Ovary (tissue), 10 donors: Measurements from ENCODE around the gene NAPSA. TPM values are rescaled to one million over a fixed set of nuclear protein-coding genes. Genes with fewer than 3 reads are reported as not detected.

Experiments used
- DNase-seq, 5 donors: peaks; one replicate each; pipeline ENCODE4 v3.0.0-alpha.2; 2019 to 2020
- H3K27ac ChIP-seq, 2 donors: fragments of 200-600 bp; one replicate each; pipeline versions ENCODE4 v1.5.1 to v1.8.0; 2019 to 2022
- H3K27me3 ChIP-seq: fragments of 200-600 bp; one replicate; pipeline ENCODE4 v1.8.0; 2022
- H3K36me3 ChIP-seq: fragments of 200-600 bp; sonication (generic); one replicate; pipeline ENCODE4 v1.5.1; 2019
- H3K4me1 ChIP-seq: one replicate; pipeline ENCODE4 v1.8.1; 2013; ENCODE audit warnings: mild to moderate bottlenecking, moderate library complexity; ENCODE audit not compliant: insufficient read depth
- H3K4me3 ChIP-seq: fragments of 200-600 bp; sonication (generic); one replicate; pipeline ENCODE4 v1.5.1; 2017
- H3K9me3 ChIP-seq, 2 donors: fragments of 200-600 bp in 1 of 2; sonication (generic) in 1 of 2; one replicate each; pipeline versions ENCODE4 v1.5.1 to v1.8.1; 2013 to 2019; ENCODE audit warnings: mild to moderate bottlenecking in 1 of 2, moderate library complexity in 1 of 2
- CTCF ChIP-seq, 3 donors: fragments of 450-650 bp in 2 of 3; fragments of 200-600 bp in 1 of 3; IDR thresholded peaks; one replicate each; pipeline versions ENCODE4 v1.5.1 to v1.8.0; 2016 to 2022; ENCODE audit warnings: antibody characterized with exemption in 3 of 3, mild to moderate bottlenecking in 1 of 3
- EP300 ChIP-seq: sonication (generic); formaldehyde crosslinking; IDR thresholded peaks from one replicate; pipeline ENCODE4 v1.6.1; 2017; ENCODE audit warnings: antibody characterized with exemption
- POLR2A ChIP-seq: fragments of 450-650 bp; IDR thresholded peaks from one replicate; pipeline ENCODE4 v1.6.1; 2017; ENCODE audit warnings: antibody characterized with exemption, mild to moderate bottlenecking, moderate library complexity
- whole genome bisulfite sequencing, 3 donors: extraction: QIAGEN DNeasy Blood & Tissue Kit in 1 of 3; methylation state at CpG; one replicate each; pipeline versions ENCODE4 v1.1.5 to v1.1.7; 2013 to 2017; 5-methylcytosine and 5-hydroxymethylcytosine counted together
- intact Hi-C, 4 donors: fragments of 100-400 bp; cut with DNase I; formaldehyde crosslinking; loops; one replicate each; pipeline versions ENCODE4 v1.11.0 to v1.15.1; 2022 to 2023
- long read RNA-seq, 3 donors: library from polyadenylated mRNA in 2 of 3; unstranded in 2 of 3; transcript quantifications; one replicate each; pipeline ENCODE4 v2.0.0 and lab custom pipeline, GENCODE V29; 2021 to 2026
- polyA plus RNA-seq, 2 donors: library from polyadenylated mRNA; stranded (reverse); fragments of 200-250 nt in 1 of 2; fragments of 350-450 nt in 1 of 2; fragmentation: Illumina TruSeq in 1 of 2; extraction: RNeasy Lipid Tissue Mini Kit (QIAGEN cat#74804) in 1 of 2; gene quantifications; one replicate each; pipeline ENCODE4 v1.2.3, GENCODE V29; 2013 to 2014
- total RNA-seq, 7 donors: library from RNA; depleted of rRNA in 2 of 7; stranded (reverse); fragments of >200 nt in 2 of 7; fragmentation: NEBNext Ultra II Directional in 3 of 7; extraction: Animal tissue kit (Norgen Biotek cat#: 25700) in 3 of 7; gene quantifications; one replicate each; pipeline versions ENCODE4 v1.1.0 to v1.2.4, GENCODE V29; 2016 to 2023
- donor health status: DM: no; HTN: no; CAD: no; lungs with moderate emphysema.
- donor health status: DM: no; HTN: no; CAD: no.
- donor health status: Bipolar disorder and iron deficiency.
- donor health status: DM: yes; HTN: yes; CAD: no.
- donor health status: DM: no; HTN: no; CAD: no.
- donor health status: DM: yes; HTN: yes; CAD: no.

The NAPSA gene
- 1 to 10 TPM in 4 of 7 donors, under 1 TPM in 3; 0.61 to 2.7 (median 1.0) TPM for total RNA-seq
- under 1 TPM; 0.40 to 0.87 TPM for polyA plus RNA-seq
- long read RNA-seq, donor 1 = 0 reads
- long read RNA-seq, donor 2 = 0 reads
- long read RNA-seq, donor 3 = 0 reads

DNA sequence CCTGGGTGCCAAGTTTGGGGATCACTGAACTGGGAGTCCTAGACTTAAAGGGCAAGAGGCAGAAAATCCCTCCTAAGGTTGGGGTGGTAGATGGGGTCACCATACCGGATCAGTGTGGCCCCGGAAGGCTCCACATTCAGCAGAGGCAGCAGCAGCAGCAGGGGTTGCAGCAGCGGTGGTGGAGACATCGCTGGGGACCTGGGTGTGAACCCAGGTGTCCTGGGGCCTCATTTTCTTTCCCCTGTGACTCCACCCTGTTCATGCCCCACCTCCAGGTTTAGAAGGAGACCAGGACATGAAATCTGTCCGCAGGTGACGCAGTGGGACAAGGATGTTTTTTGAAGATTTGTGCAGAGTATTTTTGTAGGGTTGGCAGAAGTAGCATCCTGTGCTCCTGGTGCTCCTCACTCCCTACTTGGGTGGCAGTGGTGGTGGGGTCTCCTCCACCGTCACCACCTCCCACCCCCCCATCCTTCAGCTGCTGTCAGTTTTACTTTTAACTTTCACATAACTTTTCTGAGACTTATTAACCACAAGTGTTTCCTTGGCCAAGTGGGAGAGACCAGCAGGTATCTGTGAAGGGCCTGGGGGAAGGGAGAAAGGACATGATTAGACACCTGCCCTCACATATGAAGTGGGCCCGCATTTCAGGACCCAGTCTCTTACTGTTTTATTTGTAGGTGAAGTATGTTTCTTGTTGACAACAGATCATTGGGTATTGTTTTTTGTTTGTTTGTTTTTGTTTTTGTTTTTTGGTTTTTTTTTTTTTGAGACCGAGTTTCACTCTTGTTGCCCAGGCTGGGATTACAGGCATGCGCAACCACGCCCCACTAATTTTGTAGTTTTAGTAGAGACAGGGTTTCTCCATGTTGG is at the start of gene NAPSA:
Gene NAPSA, minus strand, starts transcription at position 206 of the 873 bp plus-strand sequence. Its CDS starts 18 bp downstream, at position 188.
- 79% methylated on average over 11 of the region's 11 CpGs for WGBS, 3 donors
- DNase-seq = no peak
- H3K36me3 ChIP-seq = no peaks in the 10 kb centered on the region
- intact Hi-C loops = loop anchor here in 3 of 4 donors (5.0 to 10.0 kb wide), 5 partner anchors 49 to 412 kb away; partner anchors contain the start of genes CLEC11A (in 1 of the 3) and SPIB (in 1 of the 3)
- TF ChIP-seq POLR2A = no peak
- TF ChIP-seq EP300 = no peak
- no peak for TF ChIP-seq CTCF (IDR thresholded peaks at IDR 0.05)
- no peaks in the 10 kb centered on the region for H3K27me3 ChIP-seq
- H3K9me3 ChIP-seq = no peaks in the 10 kb centered on the region
- no peak within 1 kb of the TSS for H3K4me3 ChIP-seq
- no peak within 1 kb of the TSS for H3K27ac ChIP-seq
- no peaks in the 10 kb centered on the region for H3K4me1 ChIP-seq

DNA sequence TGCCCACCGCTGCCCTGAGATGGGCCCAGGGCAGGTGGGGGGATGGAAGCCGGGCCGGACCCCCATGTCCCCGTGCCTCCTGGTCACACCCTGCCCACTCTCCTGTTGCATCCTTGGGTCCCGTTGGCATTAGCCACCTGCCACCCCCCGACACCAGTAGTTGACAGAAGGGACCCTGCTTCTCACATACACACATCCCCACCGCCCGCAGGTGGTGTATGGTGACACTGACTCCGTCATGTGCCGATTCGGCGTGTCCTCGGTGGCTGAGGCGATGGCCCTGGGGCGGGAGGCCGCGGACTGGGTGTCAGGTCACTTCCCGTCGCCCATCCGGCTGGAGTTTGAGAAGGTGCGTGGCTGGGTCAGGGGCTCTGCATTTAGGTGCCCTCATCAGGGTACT is 48.1 kb upstream of the NAPSA start:
- DNase-seq = no peak
- 95 to 96% (median 96%) methylated on average over 21 of the region's 21 CpGs for WGBS, 3 donors
- Histone ChIP-seq H3K27me3 (no peaks in the 10 kb centered on the region), H3K36me3 (no peaks in the 10 kb centered on the region), H3K4me1 (peaks cover 2% of the 10 kb centered on the region), H3K27ac (no peak overlapping the region), H3K4me3 (no peak overlapping the region), H3K9me3 (no peaks in the 10 kb centered on the region)
- no peak for TF ChIP-seq EP300
- TF ChIP-seq POLR2A = no peak
- TF ChIP-seq CTCF (IDR thresholded peaks at IDR 0.05) = no peak
- intact Hi-C loops = loop anchor here in 2 of 4 donors (10.0 kb wide), 2 partner anchors 49 to 269 kb away; partner anchors contain the start of gene NAPSA (in 1 of the 2)

- no peak for DNase-seq
- intact Hi-C loops = loop anchor here in 2 of 4 donors (10.0 kb wide), 2 partner anchors 48 to 268 kb away; partner anchors contain the start of gene NAPSA (in 1 of the 2)
- no peak for TF ChIP-seq POLR2A
- WGBS, 3 donors = 92 to 94% (median 94%) methylated on average over 13 of the region's 13 CpGs
- no peaks in the 10 kb centered on the region for H3K9me3 ChIP-seq
- no peaks in the 10 kb centered on the region for H3K36me3 ChIP-seq
- H3K27ac ChIP-seq = no peak overlapping the region
- no peak overlapping the region for H3K4me3 ChIP-seq
- peaks cover 2% of the 10 kb centered on the region for H3K4me1 ChIP-seq
- no peaks in the 10 kb centered on the region for H3K27me3 ChIP-seq
Observed at GRCh38 chr19:50413096-50413495, 47.7 kb upstream of the NAPSA start.

- no peak for DNase-seq
- intact Hi-C loops = loop anchor here in 2 of 4 donors (10.0 kb wide), 2 partner anchors 48 to 268 kb away; partner anchors contain the start of gene NAPSA (in 1 of the 2)
- 96 to 98% (median 98%) methylated on average over 2 of the region's 2 CpGs for WGBS, 3 donors
- Histone ChIP-seq H3K9me3 (no peaks in the 10 kb centered on the region), H3K4me1 (peaks cover 2% of the 10 kb centered on the region), H3K4me3 (no peak overlapping the region), H3K27me3 (no peaks in the 10 kb centered on the region), H3K36me3 (no peaks in the 10 kb centered on the region), H3K27ac (no peak overlapping the region)
- TF ChIP-seq CTCF (IDR thresholded peaks at IDR 0.05) (no peak), EP300 (no peak), POLR2A (no peak)
Observed at GRCh38 chr19:50412419-50412818, 47.0 kb upstream of the NAPSA start.
